GM23338 (cell line): ENCODE results near the gene MYL5.

ENCODE experiments used
- EZH2phosphoT487 ChIP-seq: fragments of 200-600 bp; sonication (generic); IDR thresholded peaks from one replicate; pipeline ENCODE4 v1.8.1; 2018; ENCODE audit warnings: antibody characterized with exemption; ENCODE audit not compliant: unreplicated experiment
- JUNB ChIP-seq: IDR thresholded peaks from one replicate; pipeline ENCODE4 v1.6.1; 2016; ENCODE audit warnings: antibody characterized with exemption; ENCODE audit not compliant: unreplicated experiment
- POLR2AphosphoS5 ChIP-seq: IDR thresholded peaks from 2 replicates; pipeline ENCODE4 v1.6.1; 2016; ENCODE audit warnings: antibody characterized with exemption, low read depth
- ZNF114 ChIP-seq: fragments of 250-450 bp; sonication (Bioruptor Pico); IDR thresholded peaks from 2 replicates; pipeline ENCODE4 v1.5.0; 2020; ENCODE audit warnings: mild to moderate bottlenecking, moderate library complexity
- TF ChIP-seq, protein P1 (sequence below), 2 experiments: fragments of 200-600 bp in 1 of 2; sonication (generic) in 1 of 2; conservative IDR thresholded peaks; 2 replicates each; pipeline versions ENCODE4 v1.5.1 to v1.6.1; 2016 to 2017; ENCODE audit warnings: antibody characterized with exemption in 2 of 2, low read depth in 2 of 2, mild to moderate bottlenecking in 2 of 2, moderate library complexity in 1 of 2
- TF ChIP-seq, protein P2 (sequence below): IDR thresholded peaks from one replicate; pipeline ENCODE4 v1.6.1; 2018; ENCODE audit warnings: antibody characterized with exemption; ENCODE audit not compliant: unreplicated experiment

DNA sequence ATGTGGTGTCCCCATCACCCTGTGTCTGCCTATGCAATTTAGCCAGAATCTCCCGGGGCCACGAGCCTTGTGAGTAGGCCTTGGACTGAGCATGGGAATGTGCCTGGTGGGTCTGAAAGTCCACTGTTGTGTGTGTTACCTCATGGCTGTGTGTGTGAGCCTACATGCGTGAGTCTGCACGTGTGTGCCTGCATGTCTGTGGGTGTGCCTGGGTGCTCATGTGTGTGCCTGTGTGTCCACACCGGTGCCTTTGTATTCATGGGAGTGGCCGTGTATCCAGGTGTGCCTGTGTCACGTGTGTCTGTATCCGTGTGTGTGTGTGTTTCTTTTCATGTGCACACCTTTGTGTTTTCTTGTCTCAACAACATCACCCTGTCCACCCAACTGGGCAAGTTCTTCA, 14.5 kb upstream of the MYL5 start:
- TF ChIP-seq, protein P1, sequence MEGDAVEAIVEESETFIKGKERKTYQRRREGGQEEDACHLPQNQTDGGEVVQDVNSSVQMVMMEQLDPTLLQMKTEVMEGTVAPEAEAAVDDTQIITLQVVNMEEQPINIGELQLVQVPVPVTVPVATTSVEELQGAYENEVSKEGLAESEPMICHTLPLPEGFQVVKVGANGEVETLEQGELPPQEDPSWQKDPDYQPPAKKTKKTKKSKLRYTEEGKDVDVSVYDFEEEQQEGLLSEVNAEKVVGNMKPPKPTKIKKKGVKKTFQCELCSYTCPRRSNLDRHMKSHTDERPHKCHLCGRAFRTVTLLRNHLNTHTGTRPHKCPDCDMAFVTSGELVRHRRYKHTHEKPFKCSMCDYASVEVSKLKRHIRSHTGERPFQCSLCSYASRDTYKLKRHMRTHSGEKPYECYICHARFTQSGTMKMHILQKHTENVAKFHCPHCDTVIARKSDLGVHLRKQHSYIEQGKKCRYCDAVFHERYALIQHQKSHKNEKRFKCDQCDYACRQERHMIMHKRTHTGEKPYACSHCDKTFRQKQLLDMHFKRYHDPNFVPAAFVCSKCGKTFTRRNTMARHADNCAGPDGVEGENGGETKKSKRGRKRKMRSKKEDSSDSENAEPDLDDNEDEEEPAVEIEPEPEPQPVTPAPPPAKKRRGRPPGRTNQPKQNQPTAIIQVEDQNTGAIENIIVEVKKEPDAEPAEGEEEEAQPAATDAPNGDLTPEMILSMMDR (conservative IDR thresholded peaks at IDR 0.05; ENCODE audit: low read depth in 2 of 2), result no peak
- TF ChIP-seq JUNB (no peak), POLR2AphosphoS5 (no peak), ZNF114 (no peak), EZH2phosphoT487 (no peak)
- TF ChIP-seq, protein P2, sequence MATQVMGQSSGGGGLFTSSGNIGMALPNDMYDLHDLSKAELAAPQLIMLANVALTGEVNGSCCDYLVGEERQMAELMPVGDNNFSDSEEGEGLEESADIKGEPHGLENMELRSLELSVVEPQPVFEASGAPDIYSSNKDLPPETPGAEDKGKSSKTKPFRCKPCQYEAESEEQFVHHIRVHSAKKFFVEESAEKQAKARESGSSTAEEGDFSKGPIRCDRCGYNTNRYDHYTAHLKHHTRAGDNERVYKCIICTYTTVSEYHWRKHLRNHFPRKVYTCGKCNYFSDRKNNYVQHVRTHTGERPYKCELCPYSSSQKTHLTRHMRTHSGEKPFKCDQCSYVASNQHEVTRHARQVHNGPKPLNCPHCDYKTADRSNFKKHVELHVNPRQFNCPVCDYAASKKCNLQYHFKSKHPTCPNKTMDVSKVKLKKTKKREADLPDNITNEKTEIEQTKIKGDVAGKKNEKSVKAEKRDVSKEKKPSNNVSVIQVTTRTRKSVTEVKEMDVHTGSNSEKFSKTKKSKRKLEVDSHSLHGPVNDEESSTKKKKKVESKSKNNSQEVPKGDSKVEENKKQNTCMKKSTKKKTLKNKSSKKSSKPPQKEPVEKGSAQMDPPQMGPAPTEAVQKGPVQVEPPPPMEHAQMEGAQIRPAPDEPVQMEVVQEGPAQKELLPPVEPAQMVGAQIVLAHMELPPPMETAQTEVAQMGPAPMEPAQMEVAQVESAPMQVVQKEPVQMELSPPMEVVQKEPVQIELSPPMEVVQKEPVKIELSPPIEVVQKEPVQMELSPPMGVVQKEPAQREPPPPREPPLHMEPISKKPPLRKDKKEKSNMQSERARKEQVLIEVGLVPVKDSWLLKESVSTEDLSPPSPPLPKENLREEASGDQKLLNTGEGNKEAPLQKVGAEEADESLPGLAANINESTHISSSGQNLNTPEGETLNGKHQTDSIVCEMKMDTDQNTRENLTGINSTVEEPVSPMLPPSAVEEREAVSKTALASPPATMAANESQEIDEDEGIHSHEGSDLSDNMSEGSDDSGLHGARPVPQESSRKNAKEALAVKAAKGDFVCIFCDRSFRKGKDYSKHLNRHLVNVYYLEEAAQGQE, result no peak
